Measurements from ENCODE around the gene CHST8. TPM values are rescaled to one million over a fixed set of nuclear protein-coding genes. Genes with fewer than 3 reads are reported as not detected.

CHST8 gene
- total RNA-seq, 5 donors from 2014 or later (not counting 1 experiment from before 2014, with no cell fraction given), result not detected

DNA sequence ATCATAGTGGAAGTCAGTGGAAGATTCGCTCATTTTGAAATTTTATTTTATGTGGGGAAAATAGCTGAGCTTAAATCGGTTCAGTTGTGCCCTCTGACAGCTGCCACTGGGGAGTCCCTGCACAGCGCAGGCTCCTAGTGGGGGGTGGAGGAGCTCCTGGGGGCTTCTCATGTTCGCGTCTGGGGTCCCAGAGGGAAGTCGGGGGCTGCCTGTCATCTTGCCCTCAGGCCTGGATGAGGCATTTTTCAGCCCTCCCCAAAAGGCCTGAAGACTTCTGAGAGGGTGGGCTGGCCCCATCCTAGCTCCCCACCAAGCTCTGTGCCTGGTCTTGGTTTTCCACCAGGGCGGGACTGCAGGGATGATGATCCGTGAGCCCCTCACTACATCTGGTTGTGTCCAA, 82.1 kb downstream of the CHST8 start:
- Mint-ChIP-seq H3K4me3 (no peak overlapping the region), H3K27ac (no peak overlapping the region), H3K27me3 (peaks cover 0 to 6% of the 10 kb centered on the region in 2 donors), H3K9me3 (no peaks in the 10 kb centered on the region), H3K4me1 (no peaks in the 10 kb centered on the region), H3K36me3 (no peaks in the 10 kb centered on the region)
- Histone ChIP-seq H3K4me3 (ENCODE audit: control insufficient read depth in 1 of 2, extremely low read depth in 1 of 2, low read length in 1 of 2) (no peak overlapping the region), H3K27ac (ENCODE audit: low read length) (no peak overlapping the region), H3K36me3 (ENCODE audit: control insufficient read depth in 2 of 2, extremely low read depth in 1 of 2, insufficient read depth in 1 of 2, low read length in 1 of 2) (no peaks in the 10 kb centered on the region), H3K27me3 (replicated peaks in 1 of 2; ENCODE audit: control insufficient read depth in 2 of 2, extremely low read depth in 1 of 2, insufficient read depth in 2 of 2, low read length in 1 of 2) (peaks cover 0 to 18% of the 10 kb centered on the region in 2 experiments), H3K9me3 (no peaks in the 10 kb centered on the region), H3K4me1 (ENCODE audit: control insufficient read depth in 1 of 2, extremely low read depth in 1 of 2, insufficient read depth in 2 of 2, low read length in 2 of 2) (no peaks in the 10 kb centered on the region)
- ChIA-PET CTCF (no interaction called here), POLR2A (no interaction called here)
- DNase-seq (no peak), ATAC-seq (replicated peaks in 1 of 4) (no peak)
- WGBS (ENCODE audit: insufficient coverage), result 62% methylated on average over 5 of the region's 8 CpGs

- DNase-seq (no peak), ATAC-seq (replicated peaks in 1 of 4) (no peak)
- POLR2A ChIA-PET, result no interaction called here
- Mint-ChIP-seq H3K4me1 (no peaks in the 10 kb centered on the region), H3K27ac (no peak overlapping the region), H3K27me3 (peaks cover 0 to 2% of the 10 kb centered on the region in 2 donors), H3K4me3 (no peak overlapping the region), H3K9me3 (no peaks in the 10 kb centered on the region), H3K36me3 (no peaks in the 10 kb centered on the region)
- Histone ChIP-seq H3K36me3 (ENCODE audit: control insufficient read depth in 2 of 2, extremely low read depth in 1 of 2, insufficient read depth in 1 of 2, low read length in 1 of 2) (no peaks in the 10 kb centered on the region), H3K4me3 (ENCODE audit: control insufficient read depth in 1 of 2, extremely low read depth in 1 of 2, low read length in 1 of 2) (no peak overlapping the region), H3K4me1 (ENCODE audit: control insufficient read depth in 1 of 2, extremely low read depth in 1 of 2, insufficient read depth in 2 of 2, low read length in 2 of 2) (no peaks in the 10 kb centered on the region), H3K27ac (ENCODE audit: low read length) (no peak overlapping the region), H3K27me3 (replicated peaks in 1 of 2; ENCODE audit: control insufficient read depth in 2 of 2, extremely low read depth in 1 of 2, insufficient read depth in 2 of 2, low read length in 1 of 2) (peaks cover 0 to 13% of the 10 kb centered on the region in 2 experiments), H3K9me3 (no peaks in the 10 kb centered on the region)
- WGBS (ENCODE audit: insufficient coverage), result 73% methylated on average over 2 of the region's 2 CpGs
- CTCF ChIA-PET, result no interaction called here
Measured at GRCh38 chr19:33704271-33704670, 82.5 kb downstream of the CHST8 start.

GRCh38 chr19:33705090-33705847, 83.5 kb downstream of the CHST8 start:
- WGBS (ENCODE audit: insufficient coverage), result 59% methylated on average over 4 of the region's 11 CpGs
- POLR2A ChIA-PET, result no interaction called here
- H3K4me1 Mint-ChIP-seq, result no peaks in the 10 kb centered on the region

GRCh38 chr19:33705860-33706259, 84.1 kb downstream of the CHST8 start:
- Histone ChIP-seq H3K27ac (ENCODE audit: low read length) (no peak overlapping the region), H3K9me3 (no peaks in the 10 kb centered on the region), H3K4me1 (ENCODE audit: control insufficient read depth in 1 of 2, extremely low read depth in 1 of 2, insufficient read depth in 2 of 2, low read length in 2 of 2) (no peaks in the 10 kb centered on the region), H3K36me3 (ENCODE audit: control insufficient read depth in 2 of 2, extremely low read depth in 1 of 2, insufficient read depth in 1 of 2, low read length in 1 of 2) (no peaks in the 10 kb centered on the region), H3K27me3 (replicated peaks in 1 of 2; ENCODE audit: control insufficient read depth in 2 of 2, extremely low read depth in 1 of 2, insufficient read depth in 2 of 2, low read length in 1 of 2) (peaks cover 0 to 8% of the 10 kb centered on the region in 2 experiments), H3K4me3 (ENCODE audit: control insufficient read depth in 1 of 2, extremely low read depth in 1 of 2, low read length in 1 of 2) (no peak overlapping the region)
- Mint-ChIP-seq H3K4me3 (no peak overlapping the region), H3K4me1 (no peaks in the 10 kb centered on the region), H3K36me3 (no peaks in the 10 kb centered on the region), H3K27me3 (peaks cover 3 to 4% of the 10 kb centered on the region in 2 donors), H3K9me3 (peaks cover 6 to 8% (median 7%) of the 10 kb centered on the region in 3 donors), H3K27ac (no peak overlapping the region)
- ATAC-seq (replicated peaks in 1 of 4) (no peak), DNase-seq (no peak)
- CTCF ChIA-PET, result no interaction called here
- POLR2A ChIA-PET, result no interaction called here
- WGBS (ENCODE audit: insufficient coverage), result 80% methylated on average over 4 of the region's 5 CpGs

More at GRCh38 chr19:33705090-33705847, 83.5 kb downstream of the CHST8 start:
- DNase-seq (no peak), ATAC-seq (replicated peaks in 1 of 4) (no peak)
- H3K27ac Mint-ChIP-seq, result no peak overlapping the region
- Histone ChIP-seq H3K9me3 (no peaks in the 10 kb centered on the region), H3K4me1 (ENCODE audit: control insufficient read depth in 1 of 2, extremely low read depth in 1 of 2, insufficient read depth in 2 of 2, low read length in 2 of 2) (no peaks in the 10 kb centered on the region), H3K27ac (ENCODE audit: low read length) (no peak overlapping the region), H3K4me3 (ENCODE audit: control insufficient read depth in 1 of 2, extremely low read depth in 1 of 2, low read length in 1 of 2) (no peak overlapping the region), H3K27me3 (replicated peaks in 1 of 2; ENCODE audit: control insufficient read depth in 2 of 2, extremely low read depth in 1 of 2, insufficient read depth in 2 of 2, low read length in 1 of 2) (peaks cover 0 to 10% of the 10 kb centered on the region in 2 experiments), H3K36me3 (ENCODE audit: control insufficient read depth in 2 of 2, extremely low read depth in 1 of 2, insufficient read depth in 1 of 2, low read length in 1 of 2) (no peaks in the 10 kb centered on the region)
- peaks cover 5% of the 10 kb centered on the region in 3 donors for H3K9me3 Mint-ChIP-seq
- CTCF ChIA-PET, result no interaction called here
- H3K27me3 Mint-ChIP-seq, result peaks cover 3 to 4% of the 10 kb centered on the region in 2 donors
- no peaks in the 10 kb centered on the region for H3K36me3 Mint-ChIP-seq
- no peak overlapping the region for H3K4me3 Mint-ChIP-seq

DNA sequence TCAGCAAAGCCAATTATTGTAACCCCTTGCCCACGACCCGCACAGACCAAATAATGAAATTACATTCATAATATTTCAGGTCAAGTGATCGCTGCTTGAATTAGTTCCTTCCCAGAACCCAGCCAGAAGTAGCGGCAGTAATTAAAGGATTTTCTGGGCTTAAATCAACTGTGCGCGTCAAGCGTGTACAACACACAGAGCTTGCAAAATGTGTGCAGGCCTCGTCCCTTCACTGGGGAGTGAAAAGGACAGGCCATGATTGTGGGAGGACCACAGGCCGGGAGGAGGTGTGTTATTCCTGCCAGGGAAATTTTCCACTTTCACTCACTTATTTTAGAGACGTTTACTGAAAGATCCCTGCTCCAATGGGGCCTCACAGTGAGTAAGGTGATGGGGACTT, 84.9 kb downstream of the CHST8 start:
- H3K27ac ChIP-seq (ENCODE audit: low read length), result no peak overlapping the region
- 83% methylated on average over 4 of the region's 10 CpGs for WGBS (ENCODE audit: insufficient coverage)
- H3K27ac Mint-ChIP-seq, result no peak overlapping the region
- H3K4me1 ChIP-seq (ENCODE audit: control insufficient read depth in 1 of 2, extremely low read depth in 1 of 2, insufficient read depth in 2 of 2, low read length in 2 of 2), result no peaks in the 10 kb centered on the region
- H3K4me3 Mint-ChIP-seq, result no peak overlapping the region
- no peaks in the 10 kb centered on the region for H3K36me3 Mint-ChIP-seq
- H3K4me3 ChIP-seq (ENCODE audit: control insufficient read depth in 1 of 2, extremely low read depth in 1 of 2, low read length in 1 of 2), result no peak overlapping the region
- peaks cover 6 to 8% (median 7%) of the 10 kb centered on the region in 3 donors for H3K9me3 Mint-ChIP-seq
- peaks cover 4 to 6% of the 10 kb centered on the region in 2 donors for H3K27me3 Mint-ChIP-seq
- H3K27me3 ChIP-seq (replicated peaks in 1 of 2; ENCODE audit: control insufficient read depth in 2 of 2, extremely low read depth in 1 of 2, insufficient read depth in 2 of 2, low read length in 1 of 2), result peaks cover 0 to 8% of the 10 kb centered on the region in 2 experiments
- CTCF ChIA-PET, result no interaction called here
- POLR2A ChIA-PET, result no interaction called here
- H3K4me1 Mint-ChIP-seq, result no peaks in the 10 kb centered on the region
- DNase-seq, result no peak
- no peak for ATAC-seq (replicated peaks in 1 of 4)
- no peaks in the 10 kb centered on the region for H3K9me3 ChIP-seq
- no peaks in the 10 kb centered on the region for H3K36me3 ChIP-seq (ENCODE audit: control insufficient read depth in 2 of 2, extremely low read depth in 1 of 2, insufficient read depth in 1 of 2, low read length in 1 of 2)

DNA sequence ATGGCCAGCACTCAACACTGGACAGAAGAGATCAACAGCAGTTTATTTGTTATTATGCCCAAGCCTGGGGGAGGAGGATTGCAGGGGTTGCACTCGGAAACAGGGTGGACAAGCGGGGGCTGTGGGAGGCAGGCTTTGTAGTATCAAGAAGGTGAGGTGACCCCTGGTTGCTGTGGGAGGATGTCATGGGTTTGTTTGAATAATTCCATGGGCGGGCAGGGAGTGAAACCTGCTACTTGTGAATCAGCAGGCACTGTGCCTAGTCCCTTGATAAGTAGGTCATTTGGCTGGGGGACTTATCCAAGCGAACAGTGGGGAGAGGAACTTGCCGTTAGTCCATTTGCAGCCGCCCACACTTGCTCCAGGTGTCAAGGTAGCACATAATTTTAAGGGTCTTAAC, 90.5 kb downstream of the CHST8 start:
- ATAC-seq (replicated peaks in 1 of 4) (no peak), DNase-seq (no peak)
- Histone ChIP-seq H3K27me3 (replicated peaks in 1 of 2; ENCODE audit: control insufficient read depth in 2 of 2, extremely low read depth in 1 of 2, insufficient read depth in 2 of 2, low read length in 1 of 2) (peaks cover 0 to 30% of the 10 kb centered on the region in 2 experiments), H3K4me3 (ENCODE audit: control insufficient read depth in 1 of 2, extremely low read depth in 1 of 2, low read length in 1 of 2) (no peak overlapping the region), H3K36me3 (ENCODE audit: control insufficient read depth in 2 of 2, extremely low read depth in 1 of 2, insufficient read depth in 1 of 2, low read length in 1 of 2) (no peaks in the 10 kb centered on the region), H3K27ac (ENCODE audit: low read length) (no peak overlapping the region), H3K9me3 (no peaks in the 10 kb centered on the region), H3K4me1 (ENCODE audit: control insufficient read depth in 1 of 2, extremely low read depth in 1 of 2, insufficient read depth in 2 of 2, low read length in 2 of 2) (no peaks in the 10 kb centered on the region)
- ChIA-PET POLR2A (no interaction called here), CTCF (no interaction called here)
- H3K4me1 Mint-ChIP-seq, result no peaks in the 10 kb centered on the region
- no peaks in the 10 kb centered on the region for H3K36me3 Mint-ChIP-seq
- 78% methylated on average over 6 of the region's 6 CpGs for WGBS (ENCODE audit: insufficient coverage)
- H3K9me3 Mint-ChIP-seq, result peaks cover 20 to 24% (median 21%) of the 10 kb centered on the region in 3 donors
- no peak overlapping the region for H3K27ac Mint-ChIP-seq
- peaks cover 13 to 17% of the 10 kb centered on the region in 2 donors for H3K27me3 Mint-ChIP-seq
- no peak overlapping the region for H3K4me3 Mint-ChIP-seq
